ENCODE measurements around the gene METTL3. TPM values are rescaled to one million over a fixed set of nuclear protein-coding genes. Genes with fewer than 3 reads are reported as not detected.

The METTL3 gene
- total and polyA plus RNA-seq, 7 donors = 5.4 to 84.9 (median 60.9) TPM

GRCh38 chr14:21501568-21501967 lies 9.6 kb downstream of the METTL3 start:
- intact Hi-C loops (cut with DNase I) = no loop called here
- 93% methylated on average over 5 of the region's 5 CpGs for WGBS, 2 donors
- peaks cover 0 to 71% (median 29%) of the 10 kb centered on the region in 4 donors for H3K36me3 ChIP-seq

GRCh38 chr14:21498540-21499526 lies 12.3 kb downstream of the METTL3 start:
- H3K9me3 ChIP-seq = no peaks in the 10 kb centered on the region
- WGBS, 2 donors = 63 to 70% methylated on average over 5 of the region's 5 CpGs
- peaks cover 4 to 98% (median 45%) of the 10 kb centered on the region in 4 donors for H3K36me3 ChIP-seq
- H3K27me3 ChIP-seq = no peaks in the 10 kb centered on the region
- peak; percentile 25 to 45 (median 37) for TF ChIP-seq CTCF (IDR thresholded peaks at IDR 0.05)
- no peak for TF ChIP-seq POLR2AphosphoS5 (IDR thresholded peaks at IDR 0.05)
- peaks cover 0 to 7% (median 3%) of the 10 kb centered on the region in 4 donors for H3K4me1 ChIP-seq
- DNase-seq = no peak
- H3K27ac ChIP-seq = peak overlapping the region in 1 of 4 donors; percentile 23
- intact Hi-C loops (cut with DNase I) = loop anchor here (1.0 kb wide), 1 partner anchor 58 kb away; no protein-coding TSS in a partner anchor
- no peak overlapping the region for H3K4me3 ChIP-seq

More at GRCh38 chr14:21501568-21501967, 9.6 kb downstream of the METTL3 start:
- Histone ChIP-seq H3K9me3 (no peaks in the 10 kb centered on the region), H3K4me1 (peaks cover 0 to 7% (median 3%) of the 10 kb centered on the region in 4 donors), H3K27me3 (no peaks in the 10 kb centered on the region), H3K27ac (no peak overlapping the region), H3K4me3 (no peak overlapping the region)
- DNase-seq = no peak
- no peak for TF ChIP-seq POLR2A (IDR thresholded peaks at IDR 0.05)
- no peak for TF ChIP-seq POLR2AphosphoS5 (IDR thresholded peaks at IDR 0.05)

- TF ChIP-seq POLR2A (IDR thresholded peaks at IDR 0.05) (no peak), POLR2AphosphoS5 (IDR thresholded peaks at IDR 0.05) (no peak), EP300 (IDR thresholded peaks at IDR 0.05) (no peak), CTCF (IDR thresholded peaks at IDR 0.05) (no peak)
- 90 to 95% methylated on average over 2 of the region's 2 CpGs for WGBS, 2 donors
- no peak for DNase-seq
- Histone ChIP-seq H3K4me3 (no peak overlapping the region), H3K4me1 (peaks cover 0 to 7% (median 3%) of the 10 kb centered on the region in 4 donors), H3K36me3 (peaks cover 14 to 99% (median 50%) of the 10 kb centered on the region in 4 donors), H3K27ac (no peak overlapping the region), H3K27me3 (no peaks in the 10 kb centered on the region), H3K9me3 (no peaks in the 10 kb centered on the region)
- intact Hi-C loops (cut with DNase I) = no loop called here
These were observed 14.7 kb downstream of the METTL3 start for GRCh38 chr14:21496453-21496852.

- Histone ChIP-seq H3K4me3 (no peak overlapping the region), H3K9me3 (no peaks in the 10 kb centered on the region), H3K36me3 (peaks cover 19 to 100% (median 58%) of the 10 kb centered on the region in 4 donors), H3K4me1 (peaks cover 0 to 7% (median 3%) of the 10 kb centered on the region in 4 donors), H3K27me3 (no peaks in the 10 kb centered on the region), H3K27ac (no peak overlapping the region)
- DNase-seq = no peak
- 94 to 95% methylated on average over 2 of the region's 2 CpGs for WGBS, 2 donors
- TF ChIP-seq POLR2AphosphoS5 (IDR thresholded peaks at IDR 0.05) = no peak
- TF ChIP-seq POLR2A (IDR thresholded peaks at IDR 0.05) = no peak
- no peak for TF ChIP-seq EP300 (IDR thresholded peaks at IDR 0.05)
- TF ChIP-seq CTCF (IDR thresholded peaks at IDR 0.05) = no peak
- intact Hi-C loops (cut with DNase I) = no loop called here
These were observed 16.0 kb downstream of the METTL3 start for GRCh38 chr14:21494902-21495762.
